IMR-90 (cell line): Measurements from ENCODE around the gene ZNF853. TPM values are rescaled to one million over a fixed set of nuclear protein-coding genes. Genes with fewer than 3 reads are reported as not detected.

Source experiments
- ATAC-seq: fragments of 200-7000 bp; cut with Tn5 transposase; 2 replicates; pipeline ENCODE4 v1.9.1; 2020; ENCODE audit warnings: low read depth, mild to moderate bottlenecking, moderate library complexity
- BruUV-seq: library from RNA; stranded (reverse); fragments of 400-500 nt; replicated peaks from 2 replicates; lab custom pipeline; 2021; lab: Mats Ljungman, UMichigan
- CTCF ChIA-PET: fragments of 300-600 bp; formaldehyde crosslinking; extraction: SDS; loops from one replicate; lab custom pipeline; 2021; ENCODE audit warnings: antibody characterized with exemption; lab: Yijun Ruan, JAX
- POLR2A ChIA-PET: fragments of 300-600 bp; sonication (Branson Sonifier 250); formaldehyde crosslinking; loops from one replicate; lab custom pipeline; 2022; ENCODE audit warnings: antibody characterized with exemption; ENCODE audit not compliant: unreplicated experiment; lab: Charles Lee
- DNase-seq: peaks from one replicate; pipeline ENCODE4 v3.0.0; 2013
- H2AFZ ChIP-seq: replicated peaks from 2 replicates; pipeline ENCODE3; 2013; ENCODE audit warnings: low read length, mild to moderate bottlenecking; ENCODE audit not compliant: poor library complexity
- H2AK5ac ChIP-seq: 2 replicates; pipeline ENCODE4 v1.6.1; 2013; ENCODE audit warnings: low read depth, low read length, inconsistent platforms
- H2AK9ac ChIP-seq: replicated peaks from 2 replicates; pipeline ENCODE3; 2013; ENCODE audit warnings: mild to moderate bottlenecking, low read depth, low read length, moderate library complexity; ENCODE audit not compliant: poor library complexity
- H2BK120ac ChIP-seq: 2 replicates; pipeline ENCODE4 v1.6.1; 2013; ENCODE audit warnings: low read depth, low read length, inconsistent platforms
- H2BK15ac ChIP-seq: 3 replicates; pipeline ENCODE4 v1.6.1; 2013; ENCODE audit warnings: low read depth, low read length, inconsistent platforms
- H2BK20ac ChIP-seq: 2 replicates; pipeline ENCODE4 v1.6.1; 2013; ENCODE audit warnings: low read depth, mild to moderate bottlenecking, inconsistent platforms, low read length, moderate library complexity
- H2BK5ac ChIP-seq: 2 replicates; pipeline ENCODE4 v1.6.1; 2013; ENCODE audit warnings: mild to moderate bottlenecking, low read depth, low read length, inconsistent platforms; ENCODE audit not compliant: poor library complexity, severe bottlenecking
- H3K14ac ChIP-seq: replicated peaks from 2 replicates; pipeline ENCODE4 v1.6.1; 2013; ENCODE audit warnings: low read depth, low read length, inconsistent platforms
- H3K18ac ChIP-seq: 2 replicates; pipeline ENCODE4 v1.6.1; 2013; ENCODE audit warnings: low read depth, low read length, control low read depth
- H3K23ac ChIP-seq: 2 replicates; pipeline ENCODE4 v1.6.1; 2013; ENCODE audit warnings: low read depth, low read length, inconsistent platforms
- H3K27ac ChIP-seq: 2 replicates; pipeline ENCODE4 v1.5.1; 2013; ENCODE audit warnings: mild to moderate bottlenecking, control low read depth, low read length; ENCODE audit not compliant: insufficient read depth
- H3K27me3 ChIP-seq: 2 replicates; pipeline ENCODE4 v1.6.1; 2013; ENCODE audit warnings: low read length; ENCODE audit not compliant: control insufficient read depth, insufficient read depth
- H3K36me3 ChIP-seq: 2 replicates; pipeline ENCODE4 v1.6.1; 2013; ENCODE audit warnings: low read length, mixed read lengths; ENCODE audit not compliant: control insufficient read depth, insufficient read depth
- H3K4ac ChIP-seq: 2 replicates; pipeline ENCODE4 v1.6.1; 2013; ENCODE audit warnings: low read depth, low read length, inconsistent platforms
- H3K4me1 ChIP-seq: 2 replicates; pipeline ENCODE4 v1.6.1; 2013; ENCODE audit warnings: low read length, mixed read lengths; ENCODE audit not compliant: control insufficient read depth, insufficient read depth
- H3K4me2 ChIP-seq: 2 replicates; pipeline ENCODE4 v1.6.1; 2013; ENCODE audit warnings: low read depth, mild to moderate bottlenecking, control low read depth, low read length, moderate library complexity
- H3K4me3 ChIP-seq: 2 replicates; pipeline ENCODE4 v1.5.1; 2013; ENCODE audit warnings: low read depth, mild to moderate bottlenecking, control low read depth, low read length, moderate library complexity; ENCODE audit not compliant: insufficient read depth
- H3K56ac ChIP-seq: 2 replicates; pipeline ENCODE4 v1.6.1; 2013; ENCODE audit warnings: low read length, inconsistent platforms; ENCODE audit not compliant: insufficient read depth; ENCODE audit errors: extremely low read depth
- H3K79me1 ChIP-seq, 2 experiments: 2 replicates each; pipeline ENCODE4 v1.6.1; 2013; ENCODE audit warnings: low read length in 2 of 2, inconsistent platforms in 1 of 2, low read depth in 1 of 2
- H3K9ac ChIP-seq: 2 replicates; pipeline ENCODE4 v1.6.1; 2013; ENCODE audit warnings: low read depth, low read length, control low read depth
- H3K9me1 ChIP-seq: 2 replicates; pipeline ENCODE4 v1.6.1; 2013; ENCODE audit warnings: low read length, inconsistent platforms; ENCODE audit not compliant: insufficient read depth
- H3K9me3 ChIP-seq: 2 replicates; pipeline ENCODE4 v1.6.1; 2013; ENCODE audit warnings: low read length; ENCODE audit not compliant: control insufficient read depth, insufficient read depth
- H4K20me1 ChIP-seq: 2 replicates; pipeline ENCODE4 v1.6.1; 2013; ENCODE audit warnings: low read length, inconsistent platforms; ENCODE audit not compliant: insufficient read depth
- H4K5ac ChIP-seq: 2 replicates; pipeline ENCODE4 v1.6.1; 2013; ENCODE audit warnings: mild to moderate bottlenecking, low read depth, low read length, control low read depth
- H4K8ac ChIP-seq, 2 experiments: 2 replicates each; pipeline ENCODE4 v1.6.1; 2013; ENCODE audit warnings: low read depth in 2 of 2, low read length in 2 of 2, control low read depth in 1 of 2, inconsistent platforms in 1 of 2
- H4K91ac ChIP-seq: 2 replicates; pipeline ENCODE4 v1.6.1; 2013; ENCODE audit warnings: low read depth, low read length, inconsistent platforms; ENCODE audit not compliant: insufficient read depth
- CEBPB ChIP-seq: IDR thresholded peaks from 2 replicates; pipeline ENCODE4 v1.6.1; 2012; ENCODE audit warnings: low read depth, low read length, improper control_type of control experiment
- CHD1 ChIP-seq: IDR thresholded peaks from 2 replicates; pipeline ENCODE4 v1.6.1; 2012; ENCODE audit warnings: low read depth, low read length, improper control_type of control experiment
- FOS ChIP-seq: fragments of 150-350 bp; IDR thresholded peaks from 2 replicates; pipeline ENCODE4 v1.6.1; 2016; ENCODE audit warnings: low read depth, low read length
- MAFK ChIP-seq: IDR thresholded peaks from 2 replicates; pipeline ENCODE4 v1.6.1; 2012; ENCODE audit warnings: low read depth, low read length, improper control_type of control experiment
- MAZ ChIP-seq: IDR thresholded peaks from 2 replicates; pipeline ENCODE4 v1.6.1; 2012; ENCODE audit warnings: low read depth, mild to moderate bottlenecking, low read length, improper control_type of control experiment, moderate library complexity, borderline replicate concordance
- MXI1 ChIP-seq: IDR thresholded peaks from 2 replicates; pipeline ENCODE4 v1.6.1; 2012; ENCODE audit warnings: low read depth, mild to moderate bottlenecking, low read length, moderate library complexity, borderline replicate concordance
- POLR2A ChIP-seq: IDR thresholded peaks from 2 replicates; pipeline ENCODE4 v1.6.1; 2012; ENCODE audit warnings: mild to moderate bottlenecking, low read depth, low read length
- RCOR1 ChIP-seq: IDR thresholded peaks from 2 replicates; pipeline ENCODE4 v1.6.1; 2012; ENCODE audit warnings: mild to moderate bottlenecking, low read length, improper control_type of control experiment; ENCODE audit not compliant: insufficient replicate concordance
- RFX5 ChIP-seq: IDR thresholded peaks from 2 replicates; pipeline ENCODE4 v1.8.0; 2012; ENCODE audit warnings: low read depth, mild to moderate bottlenecking, low read length, moderate library complexity
- SMC3 ChIP-seq: fragments of 150-350 bp; IDR thresholded peaks from 2 replicates; pipeline ENCODE4 v1.6.1; 2016; ENCODE audit warnings: low read depth, mild to moderate bottlenecking, antibody characterized with exemption, low read length, moderate library complexity
- WGBS, 2 experiments: methylation state at CpG; one replicate each; pipeline versions ENCODE4 v1.1.5 to v1.1.7; 2013; ENCODE audit warnings: missing lambda C conversion rate in 2 of 2; ENCODE audit not compliant: insufficient read length in 1 of 2; ENCODE audit errors: extremely low coverage in 2 of 2; 5-methylcytosine and 5-hydroxymethylcytosine counted together
- dilution Hi-C: fragments of 300-500 bp; cut with HindIII; formaldehyde crosslinking; loops from one replicate; pipeline ENCODE4 v1.14.3; 2018; ENCODE audit warnings: low sequenced_read_pairs; ENCODE audit not compliant: unreplicated experiment
- in situ Hi-C: fragments of 300-500 bp; cut with MboI; formaldehyde crosslinking; loops from 3 replicates; pipeline ENCODE4 v1.14.3; 2019; ENCODE audit warnings: low sequenced_read_pairs, inconsistent platforms, mixed read lengths
- intact Hi-C: fragments of 100-400 bp; cut with micrococcal nuclease; formaldehyde crosslinking; loops from 2 replicates; pipeline ENCODE4 v1.10.0; 2022
- polyA plus RNA-seq, 3 experiments: library from polyadenylated mRNA; depleted of rRNA; stranded (reverse); fragments of >200 nt; gene quantifications; 2 replicates each; pipeline ENCODE4 v1.2.3, GENCODE V29; 2012; ENCODE audit warnings: low replicate concordance in 1 of 3
- total RNA-seq: library from RNA; depleted of rRNA; stranded (reverse); fragments of >200 nt; gene quantifications from 2 replicates; pipeline ENCODE4 v1.2.3, GENCODE V29; 2012
- TF ChIP-seq, protein P1 (sequence below): fragments of 150-350 bp; IDR thresholded peaks from 2 replicates; pipeline ENCODE4 v1.6.1; 2016; ENCODE audit warnings: low read depth, mild to moderate bottlenecking, low read length, moderate library complexity, borderline replicate concordance
- TF ChIP-seq, protein P2 (sequence below): fragments of 150-350 bp; IDR thresholded peaks from 2 replicates; pipeline ENCODE4 v1.6.1; 2017; ENCODE audit warnings: mild to moderate bottlenecking, antibody characterized with exemption, low read length, low read depth
- TF ChIP-seq, protein P3 (sequence below): conservative IDR thresholded peaks from 2 replicates; pipeline ENCODE4 v1.5.1; 2012; ENCODE audit warnings: mild to moderate bottlenecking, low read depth, low read length, improper control_type of control experiment

Gene ZNF853
- total and polyA plus RNA-seq, 2 of the 4 experiments (the other 2 are of a cell fraction), result 3.4 TPM

DNA sequence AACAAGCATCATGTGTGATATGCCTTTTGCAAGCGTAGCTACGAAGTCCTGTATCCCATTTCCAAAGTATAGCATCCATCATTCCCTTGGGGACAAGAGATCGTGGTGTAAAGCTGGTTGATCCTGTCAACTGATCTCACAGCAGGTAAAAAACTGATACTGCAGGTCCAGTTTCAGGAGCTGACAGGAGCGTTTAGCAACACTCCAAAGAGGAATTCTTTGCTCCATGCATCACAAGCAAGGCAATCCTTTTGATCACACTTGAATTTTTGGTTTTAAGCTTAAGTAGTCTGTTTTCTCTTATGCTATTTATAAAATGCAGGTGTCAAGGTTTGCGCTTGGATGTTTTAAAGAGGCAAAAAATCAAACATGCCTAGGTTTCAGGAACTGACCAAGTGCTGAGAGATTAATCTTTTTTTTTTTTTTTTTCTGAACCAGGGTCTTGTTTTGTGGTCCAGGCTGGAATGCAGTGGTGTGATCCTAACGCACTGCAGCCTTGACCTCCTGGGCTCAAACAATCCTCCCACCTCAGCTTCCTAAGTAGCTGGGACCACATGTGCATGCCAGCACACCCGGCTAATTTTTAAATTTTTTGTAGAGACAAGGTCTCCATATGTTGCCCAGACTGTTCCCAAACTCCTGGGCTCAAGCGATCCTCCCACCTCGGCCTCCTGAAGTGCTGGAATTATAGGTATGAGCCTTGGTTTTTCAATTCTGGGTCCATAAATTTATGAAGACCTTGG, 40.0 kb upstream of the ZNF853 start:
- peaks cover 2% of the 10 kb centered on the region for H3K36me3 ChIP-seq
- DNase-seq (no peak), ATAC-seq (no peak)
- no peak overlapping the region for H3K56ac ChIP-seq
- no peak overlapping the region for H4K8ac ChIP-seq
- H4K20me1 ChIP-seq, result no peaks in the 10 kb centered on the region
- H2BK120ac ChIP-seq, result no peak overlapping the region
- no peak overlapping the region for H3K14ac ChIP-seq
- no peak overlapping the region for H4K91ac ChIP-seq
- CTCF ChIA-PET, result interaction anchor here (1.0 kb wide), 1 partner anchor 17 kb away, joined by 3 read pairs; no protein-coding TSS in a partner anchor
- no peak overlapping the region for H3K18ac ChIP-seq
- H2AK9ac ChIP-seq, result no peak overlapping the region
- no peak overlapping the region for H3K4me2 ChIP-seq
- peaks cover 0 to 19% of the 10 kb centered on the region in 2 experiments; a peak in 3 of 4 replicates for H3K79me1 ChIP-seq
- H2BK20ac ChIP-seq, result no peak overlapping the region
- TF ChIP-seq CEBPB (no peak), RFX5 (no peak), MAFK (no peak), RCOR1 (no peak), MXI1 (no peak), MAZ (no peak), CHD1 (no peak), SMC3 (no peak), POLR2A (no peak), FOS (no peak)
- TF ChIP-seq, protein P1, sequence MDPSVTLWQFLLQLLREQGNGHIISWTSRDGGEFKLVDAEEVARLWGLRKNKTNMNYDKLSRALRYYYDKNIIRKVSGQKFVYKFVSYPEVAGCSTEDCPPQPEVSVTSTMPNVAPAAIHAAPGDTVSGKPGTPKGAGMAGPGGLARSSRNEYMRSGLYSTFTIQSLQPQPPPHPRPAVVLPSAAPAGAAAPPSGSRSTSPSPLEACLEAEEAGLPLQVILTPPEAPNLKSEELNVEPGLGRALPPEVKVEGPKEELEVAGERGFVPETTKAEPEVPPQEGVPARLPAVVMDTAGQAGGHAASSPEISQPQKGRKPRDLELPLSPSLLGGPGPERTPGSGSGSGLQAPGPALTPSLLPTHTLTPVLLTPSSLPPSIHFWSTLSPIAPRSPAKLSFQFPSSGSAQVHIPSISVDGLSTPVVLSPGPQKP, result no peak
- TF ChIP-seq, protein P2, sequence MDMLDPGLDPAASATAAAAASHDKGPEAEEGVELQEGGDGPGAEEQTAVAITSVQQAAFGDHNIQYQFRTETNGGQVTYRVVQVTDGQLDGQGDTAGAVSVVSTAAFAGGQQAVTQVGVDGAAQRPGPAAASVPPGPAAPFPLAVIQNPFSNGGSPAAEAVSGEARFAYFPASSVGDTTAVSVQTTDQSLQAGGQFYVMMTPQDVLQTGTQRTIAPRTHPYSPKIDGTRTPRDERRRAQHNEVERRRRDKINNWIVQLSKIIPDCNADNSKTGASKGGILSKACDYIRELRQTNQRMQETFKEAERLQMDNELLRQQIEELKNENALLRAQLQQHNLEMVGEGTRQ, result no peak
- TF ChIP-seq, protein P3, sequence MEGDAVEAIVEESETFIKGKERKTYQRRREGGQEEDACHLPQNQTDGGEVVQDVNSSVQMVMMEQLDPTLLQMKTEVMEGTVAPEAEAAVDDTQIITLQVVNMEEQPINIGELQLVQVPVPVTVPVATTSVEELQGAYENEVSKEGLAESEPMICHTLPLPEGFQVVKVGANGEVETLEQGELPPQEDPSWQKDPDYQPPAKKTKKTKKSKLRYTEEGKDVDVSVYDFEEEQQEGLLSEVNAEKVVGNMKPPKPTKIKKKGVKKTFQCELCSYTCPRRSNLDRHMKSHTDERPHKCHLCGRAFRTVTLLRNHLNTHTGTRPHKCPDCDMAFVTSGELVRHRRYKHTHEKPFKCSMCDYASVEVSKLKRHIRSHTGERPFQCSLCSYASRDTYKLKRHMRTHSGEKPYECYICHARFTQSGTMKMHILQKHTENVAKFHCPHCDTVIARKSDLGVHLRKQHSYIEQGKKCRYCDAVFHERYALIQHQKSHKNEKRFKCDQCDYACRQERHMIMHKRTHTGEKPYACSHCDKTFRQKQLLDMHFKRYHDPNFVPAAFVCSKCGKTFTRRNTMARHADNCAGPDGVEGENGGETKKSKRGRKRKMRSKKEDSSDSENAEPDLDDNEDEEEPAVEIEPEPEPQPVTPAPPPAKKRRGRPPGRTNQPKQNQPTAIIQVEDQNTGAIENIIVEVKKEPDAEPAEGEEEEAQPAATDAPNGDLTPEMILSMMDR, result no peak
- BruUV-seq, result no TSS peak
- intact Hi-C loops, result no loop called here
- no peak overlapping the region for H2BK5ac ChIP-seq
- H3K4me1 ChIP-seq, result peaks cover 6% of the 10 kb centered on the region
- peaks cover 4% of the 10 kb centered on the region for H3K9me1 ChIP-seq
- no peak overlapping the region for H2AFZ ChIP-seq
- no peaks in the 10 kb centered on the region for H3K9me3 ChIP-seq
- H2AK5ac ChIP-seq, result no peak overlapping the region
- H4K5ac ChIP-seq, result no peak overlapping the region
- H2BK15ac ChIP-seq, result no peak overlapping the region
- in situ Hi-C loops, result no loop called here
- WGBS, 2 experiments, result 75% methylated on average over 4 of the region's 9 CpGs; no CpG with 5 or more reads in 1 of the 2 experiments
- H3K4ac ChIP-seq, result no peak overlapping the region
- H3K23ac ChIP-seq, result no peak overlapping the region
- POLR2A ChIA-PET, result no interaction called here
- no peaks in the 10 kb centered on the region for H3K27me3 ChIP-seq
- no peak overlapping the region for H3K27ac ChIP-seq
- dilution Hi-C loops, result no loop called here
- no peak overlapping the region for H3K4me3 ChIP-seq
- no peak overlapping the region for H3K9ac ChIP-seq
